Hepatocyte (in vitro differentiated cells): ENCODE data around the gene TAGLN3.

ENCODE experiments used
- EZH2 ChIP-seq: fragments of 200-600 bp; sonication (generic); IDR thresholded peaks from 2 replicates; pipeline ENCODE4 v1.6.1; 2016; ENCODE audit warnings: antibody characterized with exemption, mild to moderate bottlenecking, borderline replicate concordance
- EZH2phosphoT487 ChIP-seq: fragments of 200-600 bp; sonication (generic); IDR thresholded peaks from one replicate; pipeline ENCODE4 v1.6.1; 2018; ENCODE audit warnings: antibody characterized with exemption, mild to moderate bottlenecking, low read depth, moderate library complexity; ENCODE audit not compliant: unreplicated experiment, severe bottlenecking
- TF ChIP-seq, protein P1 (sequence below): fragments of 200-600 bp; sonication (generic); IDR thresholded peaks from 2 replicates; pipeline ENCODE4 v1.5.1; 2016; ENCODE audit warnings: antibody characterized with exemption, mild to moderate bottlenecking; ENCODE audit not compliant: poor library complexity

DNA sequence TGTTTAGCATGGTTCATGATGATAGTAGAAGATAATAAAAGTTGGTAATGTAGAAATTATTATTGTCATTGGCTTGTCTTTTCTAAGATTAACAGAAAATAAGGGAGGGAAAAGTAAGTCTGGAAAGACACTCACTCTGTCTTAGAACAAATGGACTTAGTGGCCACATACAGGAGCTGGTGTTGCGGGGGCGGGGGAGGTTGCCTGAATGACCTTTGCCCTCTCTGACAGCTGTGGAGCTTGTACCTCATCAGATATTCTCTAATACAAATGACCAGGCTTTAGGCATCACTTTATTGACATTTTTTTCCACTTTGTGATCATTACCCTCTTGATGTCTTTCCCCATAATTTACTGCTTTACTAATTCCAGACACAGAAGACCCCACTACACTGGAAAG lies 5.9 kb downstream of the TAGLN3 start:
- no peak for TF ChIP-seq EZH2phosphoT487
- TF ChIP-seq, protein P1, sequence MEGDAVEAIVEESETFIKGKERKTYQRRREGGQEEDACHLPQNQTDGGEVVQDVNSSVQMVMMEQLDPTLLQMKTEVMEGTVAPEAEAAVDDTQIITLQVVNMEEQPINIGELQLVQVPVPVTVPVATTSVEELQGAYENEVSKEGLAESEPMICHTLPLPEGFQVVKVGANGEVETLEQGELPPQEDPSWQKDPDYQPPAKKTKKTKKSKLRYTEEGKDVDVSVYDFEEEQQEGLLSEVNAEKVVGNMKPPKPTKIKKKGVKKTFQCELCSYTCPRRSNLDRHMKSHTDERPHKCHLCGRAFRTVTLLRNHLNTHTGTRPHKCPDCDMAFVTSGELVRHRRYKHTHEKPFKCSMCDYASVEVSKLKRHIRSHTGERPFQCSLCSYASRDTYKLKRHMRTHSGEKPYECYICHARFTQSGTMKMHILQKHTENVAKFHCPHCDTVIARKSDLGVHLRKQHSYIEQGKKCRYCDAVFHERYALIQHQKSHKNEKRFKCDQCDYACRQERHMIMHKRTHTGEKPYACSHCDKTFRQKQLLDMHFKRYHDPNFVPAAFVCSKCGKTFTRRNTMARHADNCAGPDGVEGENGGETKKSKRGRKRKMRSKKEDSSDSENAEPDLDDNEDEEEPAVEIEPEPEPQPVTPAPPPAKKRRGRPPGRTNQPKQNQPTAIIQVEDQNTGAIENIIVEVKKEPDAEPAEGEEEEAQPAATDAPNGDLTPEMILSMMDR: no peak
- TF ChIP-seq EZH2: no peak
